NCI-H1436 (cell line): ENCODE results near the gene TARDBP.
A peak's percentile ranks its signal among the peaks of the same experiment; 100 is the strongest.
"Not testable (repeated sequence)": the region's sequence is repeated elsewhere in the genome, so short reads cannot be mapped to it uniquely, and the experiment has no call there.

Experiments used
- DNase-seq: peaks from one replicate; lab custom pipeline; 2025; lab: John Stamatoyannopoulos, UW

Gene TARDBP

GRCh38 chr1:10992864-10993263 lies 19.6 kb upstream of the TARDBP start:
- DNase-seq = no peak

- no peak for DNase-seq
Measured at GRCh38 chr1:10996100-10996499, 16.4 kb upstream of the TARDBP start.

- DNase-seq = no peak
Measured at GRCh38 chr1:11000526-11000925, 11.9 kb upstream of the TARDBP start.

- DNase-seq = no peak
Measured at GRCh38 chr1:11013160-11013531, 692 bp downstream of the TARDBP start.

GRCh38 chr1:11019358-11019757 lies 6.9 kb downstream of the TARDBP start:
- DNase-seq = not testable (repeated sequence)

GRCh38 chr1:11019971-11020370 lies 7.5 kb downstream of the TARDBP start:
- DNase-seq = no peak

- DNase-seq = no peak
Measured at GRCh38 chr1:11023201-11023600, 10.7 kb downstream of the TARDBP start.

- no peak for DNase-seq
Measured at GRCh38 chr1:11024154-11024873, 11.9 kb downstream of the TARDBP start.

GRCh38 chr1:11024874-11025203 lies 12.4 kb downstream of the TARDBP start:
- DNase-seq = no peak

GRCh38 chr1:11025618-11026017 lies 13.2 kb downstream of the TARDBP start:
- no peak for DNase-seq

- DNase-seq = no peak
Measured at GRCh38 chr1:11026052-11026451, 13.6 kb downstream of the TARDBP start.

GRCh38 chr1:11026903-11027302 lies 14.4 kb downstream of the TARDBP start:
- no peak for DNase-seq

GRCh38 chr1:11027316-11027715 lies 14.9 kb downstream of the TARDBP start:
- no peak for DNase-seq

- DNase-seq = no peak
Measured at GRCh38 chr1:11028018-11028417, 15.6 kb downstream of the TARDBP start.

- DNase-seq = no peak
Measured at GRCh38 chr1:11030865-11031264, 18.4 kb downstream of the TARDBP start.

GRCh38 chr1:11031624-11032262 lies 19.3 kb downstream of the TARDBP start:
- no peak for DNase-seq

- not testable (repeated sequence) for DNase-seq
Measured at GRCh38 chr1:11037019-11037739, 24.7 kb downstream of the TARDBP start.

GRCh38 chr1:11037740-11038182 lies 25.3 kb downstream of the TARDBP start:
- peak; percentile 78 for DNase-seq

- DNase-seq = no peak
Measured at GRCh38 chr1:11039351-11040104, 27.1 kb downstream of the TARDBP start.

GRCh38 chr1:11040105-11040429 lies 27.6 kb downstream of the TARDBP start:
- not testable (repeated sequence) for DNase-seq

GRCh38 chr1:11041048-11041447 lies 28.6 kb downstream of the TARDBP start:
- DNase-seq = no peak

GRCh38 chr1:11042065-11042464 lies 29.6 kb downstream of the TARDBP start:
- no peak for DNase-seq
